HL-60 (cell line): Measurements from ENCODE around the gene COL13A1.

ENCODE experiments used
- DNase-seq, 2 experiments: peaks; one replicate each; pipeline ENCODE4 v3.0.0-alpha.2; 2010 to 2020; ENCODE audit warnings: low read depth in 1 of 2, low spot score in 1 of 2
- H3K27ac ChIP-seq: fragments of 250-450 bp; sonication (Bioruptor Pico); replicated peaks from 2 replicates; pipeline ENCODE4 v1.5.1; 2020; ENCODE audit warnings: mild to moderate bottlenecking, moderate library complexity
- H3K27me3 ChIP-seq: fragments of 250-450 bp; sonication (Bioruptor Pico); 2 replicates; pipeline ENCODE4 v1.5.1; 2021; ENCODE audit warnings: mild to moderate bottlenecking, moderate library complexity; ENCODE audit not compliant: insufficient read depth, poor library complexity, severe bottlenecking
- H3K4me3 ChIP-seq: replicated peaks from 2 replicates; pipeline ENCODE4 v1.5.1; 2011; ENCODE audit warnings: mild to moderate bottlenecking, control low read depth, low read length; ENCODE audit not compliant: insufficient read depth
- CTCF ChIP-seq: IDR thresholded peaks from one replicate; pipeline ENCODE4 v1.5.1; 2011; ENCODE audit warnings: low read length, control low read depth, inconsistent platforms; ENCODE audit not compliant: insufficient read depth
- GABPA ChIP-seq: IDR thresholded peaks from 2 replicates; pipeline ENCODE4 v1.6.1; 2012; ENCODE audit warnings: low read depth
- POLR2AphosphoS5 ChIP-seq: IDR thresholded peaks from 2 replicates; pipeline ENCODE4 v1.6.1; 2012; ENCODE audit warnings: low read depth
- REST ChIP-seq: IDR thresholded peaks from 2 replicates; pipeline ENCODE4 v1.6.1; 2012; ENCODE audit warnings: low read depth; ENCODE audit not compliant: insufficient replicate concordance
- SPI1 ChIP-seq: IDR thresholded peaks from 2 replicates; pipeline ENCODE4 v1.6.1; 2012; ENCODE audit warnings: low read depth, mild to moderate bottlenecking, borderline replicate concordance

The COL13A1 gene

GRCh38 chr10:69757206-69757552 lies 44.5 kb upstream of the COL13A1 start:
- Histone ChIP-seq H3K4me3 (no peak overlapping the region), H3K27me3 (peaks cover 6% of the 10 kb centered on the region), H3K27ac (no peak overlapping the region)
- DNase-seq = no peak
- TF ChIP-seq SPI1 = no peak
- TF ChIP-seq CTCF = no peak
- no peak for TF ChIP-seq POLR2AphosphoS5
- TF ChIP-seq GABPA = no peak
- no peak for TF ChIP-seq REST

- DNase-seq = no peak
- no peak for TF ChIP-seq SPI1
- TF ChIP-seq REST = no peak
- TF ChIP-seq CTCF = no peak
- Histone ChIP-seq H3K27me3 (peaks cover 6% of the 10 kb centered on the region), H3K27ac (no peak overlapping the region), H3K4me3 (no peak overlapping the region)
Measured at GRCh38 chr10:69757553-69758309, 44.0 kb upstream of the COL13A1 start.

GRCh38 chr10:69758310-69758728 lies 43.4 kb upstream of the COL13A1 start:
- Histone ChIP-seq H3K27me3 (peaks cover 6% of the 10 kb centered on the region), H3K4me3 (no peak overlapping the region), H3K27ac (no peak overlapping the region)
- DNase-seq = no peak
- TF ChIP-seq SPI1 = no peak
- TF ChIP-seq CTCF = no peak
- TF ChIP-seq POLR2AphosphoS5 = no peak
- no peak for TF ChIP-seq REST
- TF ChIP-seq GABPA = no peak
